DMS79 (cell line): Measurements from ENCODE around the gene CEP131.

Source experiments
- DNase-seq: peaks from one replicate; lab custom pipeline; 2025; lab: John Stamatoyannopoulos, UW

Gene CEP131

DNA sequence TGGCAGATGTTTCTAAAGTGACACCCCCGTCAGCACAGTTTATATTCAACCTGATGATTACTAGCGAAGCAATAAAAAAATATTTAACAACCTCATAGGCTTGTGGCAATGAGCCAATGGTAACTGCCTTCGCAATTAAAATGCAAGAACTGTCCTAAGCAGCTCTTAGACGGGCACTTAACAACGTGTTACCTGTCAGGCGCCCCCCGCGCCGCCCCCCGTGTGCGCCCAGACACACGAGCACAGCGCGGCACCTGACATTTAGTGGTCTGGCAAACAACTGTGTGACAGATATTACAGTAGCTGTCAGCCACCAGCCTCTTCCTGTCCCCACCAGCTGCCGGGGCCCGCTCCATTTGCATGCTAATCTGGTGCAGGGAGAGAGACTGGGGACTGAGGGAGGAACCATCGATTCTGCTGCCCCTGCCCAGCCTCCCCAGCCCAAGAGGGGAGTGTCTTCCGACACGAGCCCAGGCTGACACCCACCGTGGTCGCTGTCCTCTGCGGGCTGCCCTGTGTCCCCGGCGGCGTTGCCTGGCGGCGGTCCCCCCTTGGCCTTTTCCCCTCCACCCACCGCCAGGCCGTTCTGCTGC, 29.0 kb upstream of the CEP131 start:
- peak; percentile 65 for DNase-seq

DNA sequence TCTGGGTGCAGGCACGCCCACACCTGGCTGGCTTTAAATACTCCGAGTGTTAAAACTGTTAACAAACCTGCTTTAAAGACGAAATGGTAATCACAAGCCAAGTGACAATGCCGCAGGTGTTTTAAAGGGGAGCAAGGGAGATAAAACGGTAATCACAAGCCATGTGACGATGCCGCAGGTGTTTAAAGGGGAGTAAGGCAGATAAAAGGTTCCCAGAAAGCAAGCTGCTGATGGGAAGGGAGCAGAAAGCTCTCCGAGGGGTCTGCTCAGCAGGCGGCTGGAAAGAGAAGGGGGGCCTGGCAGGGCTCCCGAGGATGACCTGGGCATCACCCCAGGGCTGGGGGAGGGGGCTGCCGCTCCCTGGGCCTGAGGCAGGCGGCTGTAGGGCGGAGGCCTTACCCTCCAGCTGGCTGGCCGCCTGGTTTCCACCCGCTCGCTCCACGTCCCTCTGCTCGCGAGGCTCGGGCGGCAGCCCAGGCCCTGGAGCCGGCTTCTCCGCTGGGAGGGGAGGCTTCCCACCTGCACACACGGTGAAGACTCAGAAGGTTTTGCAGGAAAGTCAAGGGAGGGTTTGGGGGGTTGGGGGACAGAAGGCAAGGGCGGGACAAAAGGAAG, 28.4 kb upstream of the CEP131 start:
- peak; percentile 65 for DNase-seq

DNA sequence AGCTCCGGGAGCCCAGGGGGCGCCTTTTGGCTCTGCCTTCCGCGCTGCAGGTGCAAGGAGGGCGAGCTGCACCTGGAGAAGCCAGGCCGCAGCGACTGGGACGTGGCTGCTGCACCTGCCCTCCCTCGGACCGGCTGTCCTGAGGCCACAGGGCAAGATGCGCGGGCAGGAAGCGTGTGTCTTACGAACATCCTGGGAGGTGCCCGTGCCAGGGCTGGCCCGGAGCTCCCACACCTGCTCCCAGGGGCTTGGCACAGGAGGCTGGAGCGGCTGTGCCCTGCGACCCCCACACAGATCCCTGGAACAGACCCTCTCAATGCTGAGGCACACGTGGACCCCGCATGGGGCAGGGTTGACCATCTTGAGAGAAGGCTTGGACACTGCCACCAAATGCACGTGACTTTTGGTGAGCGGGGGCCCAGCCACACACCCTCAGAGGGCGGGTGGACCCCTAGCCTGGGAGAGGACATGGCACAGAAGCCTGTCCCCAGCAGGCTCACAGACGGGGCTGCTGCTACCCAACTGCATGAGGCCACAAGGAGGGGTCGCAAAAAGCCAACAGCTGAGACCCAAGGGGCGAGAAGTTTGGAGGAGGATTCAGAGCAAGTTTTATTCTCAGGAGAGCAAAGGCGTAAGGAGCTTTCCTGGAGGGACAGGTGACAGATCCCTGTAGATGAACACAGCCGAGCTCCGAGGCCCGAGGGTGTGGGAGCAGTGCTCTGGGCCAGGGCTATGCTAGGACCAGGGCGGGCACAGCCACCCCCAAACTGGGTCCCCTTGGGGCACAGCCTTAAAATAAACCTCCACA, 27.7 kb upstream of the CEP131 start:
- no peak for DNase-seq

DNA sequence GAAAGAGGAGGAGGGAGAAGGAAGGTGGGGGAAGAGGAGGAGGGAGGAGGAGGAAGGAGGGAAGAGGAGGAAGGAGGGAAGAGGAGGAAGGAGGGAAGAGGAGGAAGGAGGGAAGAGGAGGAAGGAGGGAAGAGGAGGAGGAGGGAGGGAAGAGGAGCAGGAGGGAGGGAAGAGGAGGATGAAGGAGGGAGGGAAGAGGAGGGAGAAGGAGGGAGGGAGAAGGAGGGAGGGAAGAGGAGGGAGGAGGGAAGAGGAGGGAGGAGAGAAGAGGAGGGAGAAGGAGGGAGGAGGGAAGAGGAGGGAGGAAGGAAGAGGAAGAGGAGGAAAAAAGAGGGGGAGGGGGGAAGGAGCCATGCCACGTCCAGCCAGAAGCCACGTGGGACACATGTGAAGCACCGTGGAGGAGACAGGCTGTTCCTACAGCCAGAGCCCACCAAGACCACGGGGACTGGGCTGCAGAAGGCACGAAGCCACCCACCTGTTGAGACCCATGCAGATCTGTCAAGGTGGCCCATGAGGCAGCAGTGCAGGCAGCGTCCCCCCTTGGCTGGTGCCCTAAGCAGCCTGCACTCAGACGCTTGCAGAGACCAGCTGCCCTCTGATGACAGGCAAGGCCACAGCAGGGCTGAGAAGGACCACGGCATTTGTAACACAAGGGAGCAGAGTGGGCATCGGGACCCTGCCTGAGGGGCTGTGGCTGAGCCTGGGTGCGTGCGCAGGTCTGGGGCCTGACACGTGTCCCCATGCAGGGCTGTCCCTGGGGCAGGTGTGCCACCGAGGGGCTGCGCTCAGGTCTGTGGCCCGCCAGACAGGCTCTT, 26.7 kb upstream of the CEP131 start:
- no peak for DNase-seq

DNA sequence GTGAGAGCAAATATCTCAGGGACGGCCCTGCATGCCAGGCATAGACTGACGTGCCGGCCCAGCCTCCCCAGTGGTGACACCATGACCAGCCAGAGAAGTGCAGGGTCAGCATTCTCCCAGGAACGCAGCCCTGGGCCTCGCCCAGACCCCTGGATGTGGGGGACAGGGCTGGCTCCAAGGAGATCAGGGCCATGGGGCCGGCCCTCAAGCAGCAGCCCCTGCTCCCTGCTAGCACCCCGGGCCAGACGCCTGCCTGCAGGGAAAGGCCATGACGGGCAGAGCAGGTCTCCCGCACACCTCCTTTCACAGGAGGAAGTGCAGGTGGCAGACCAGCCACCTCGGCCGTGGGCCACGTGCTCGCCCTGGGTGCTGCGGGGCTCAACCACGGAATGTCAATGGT, 25.9 kb upstream of the CEP131 start:
- DNase-seq = no peak

DNA sequence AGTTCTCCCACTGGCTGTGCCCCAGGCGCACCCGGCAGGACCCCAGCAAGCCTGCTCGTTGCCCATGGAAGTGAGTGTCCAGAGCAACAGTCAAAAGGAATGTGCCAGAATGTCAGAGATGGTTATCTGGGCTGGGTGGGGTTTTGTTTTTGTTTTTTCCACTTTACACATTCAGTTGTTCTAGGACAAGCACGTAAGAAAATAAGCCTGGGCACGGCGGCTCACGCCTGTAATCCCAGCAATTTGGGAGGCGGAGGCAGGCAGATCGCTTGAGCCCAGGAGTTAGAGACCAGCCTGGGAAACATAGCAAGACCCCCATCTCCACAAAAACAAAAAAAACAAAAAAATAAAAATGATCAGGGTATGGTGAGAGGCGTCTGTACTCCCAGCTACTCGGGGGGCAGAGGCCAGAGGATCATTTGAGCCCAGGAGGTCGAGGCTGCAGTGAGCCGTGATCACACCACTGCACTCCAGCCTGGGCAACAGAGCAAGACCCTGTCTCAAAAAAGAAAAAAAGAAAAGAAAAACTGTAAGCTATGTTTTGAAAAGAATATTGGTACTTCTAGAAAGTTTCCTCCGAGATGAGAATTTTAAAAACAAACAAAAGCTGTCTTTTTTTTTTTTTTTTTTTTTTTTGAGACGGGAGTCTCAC, 24.7 kb upstream of the CEP131 start:
- no peak for DNase-seq

DNA sequence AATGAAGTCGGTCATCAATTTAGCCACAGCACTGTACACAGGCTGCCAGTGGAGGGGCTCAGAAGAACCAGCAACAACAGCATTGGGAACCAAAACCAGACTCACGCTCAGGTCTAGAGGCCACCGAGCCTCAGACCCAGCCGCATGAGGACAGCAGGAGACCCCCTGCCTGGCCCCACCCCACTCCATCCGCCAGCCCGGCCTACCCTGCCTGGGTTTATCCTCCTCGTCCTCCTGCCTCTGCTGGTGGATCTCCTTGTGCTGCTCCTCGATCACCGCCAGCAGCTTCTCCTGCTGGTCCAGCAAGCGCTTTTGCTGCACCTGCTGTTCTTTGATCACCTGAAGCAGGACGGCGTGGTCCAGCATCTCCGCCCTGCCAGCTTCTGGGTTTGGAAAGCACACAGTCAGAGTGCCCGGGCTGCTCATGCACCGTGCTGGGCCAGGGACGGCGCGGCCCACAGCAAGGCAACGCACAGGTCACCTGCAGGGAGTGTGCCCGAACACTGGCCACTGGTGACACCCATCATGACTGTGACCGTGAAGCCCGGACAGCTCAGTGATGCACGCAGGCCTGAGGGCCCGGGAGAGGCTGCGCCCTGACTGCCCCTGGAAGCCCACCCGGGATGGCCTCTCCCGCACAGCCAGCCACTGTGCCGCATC, 24.0 kb upstream of the CEP131 start:
- DNase-seq = no peak

DNA sequence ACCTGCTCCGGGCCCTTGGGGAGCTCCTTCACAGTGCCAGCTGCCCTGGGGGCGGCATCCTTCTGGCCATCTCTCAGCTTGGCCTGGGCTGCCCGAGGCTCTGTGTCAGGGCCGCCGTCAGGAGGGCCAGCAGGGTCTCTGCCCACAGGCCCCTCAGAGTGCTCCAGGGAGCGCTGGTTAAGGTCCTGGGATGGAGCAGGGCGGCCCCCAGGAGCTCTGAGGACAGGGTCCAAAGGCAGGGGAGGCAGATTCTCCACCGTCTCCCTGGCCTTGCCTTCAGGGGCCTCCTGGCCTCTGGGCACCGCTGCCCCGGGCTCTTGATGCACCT, 23.5 kb upstream of the CEP131 start:
- no peak for DNase-seq

DNA sequence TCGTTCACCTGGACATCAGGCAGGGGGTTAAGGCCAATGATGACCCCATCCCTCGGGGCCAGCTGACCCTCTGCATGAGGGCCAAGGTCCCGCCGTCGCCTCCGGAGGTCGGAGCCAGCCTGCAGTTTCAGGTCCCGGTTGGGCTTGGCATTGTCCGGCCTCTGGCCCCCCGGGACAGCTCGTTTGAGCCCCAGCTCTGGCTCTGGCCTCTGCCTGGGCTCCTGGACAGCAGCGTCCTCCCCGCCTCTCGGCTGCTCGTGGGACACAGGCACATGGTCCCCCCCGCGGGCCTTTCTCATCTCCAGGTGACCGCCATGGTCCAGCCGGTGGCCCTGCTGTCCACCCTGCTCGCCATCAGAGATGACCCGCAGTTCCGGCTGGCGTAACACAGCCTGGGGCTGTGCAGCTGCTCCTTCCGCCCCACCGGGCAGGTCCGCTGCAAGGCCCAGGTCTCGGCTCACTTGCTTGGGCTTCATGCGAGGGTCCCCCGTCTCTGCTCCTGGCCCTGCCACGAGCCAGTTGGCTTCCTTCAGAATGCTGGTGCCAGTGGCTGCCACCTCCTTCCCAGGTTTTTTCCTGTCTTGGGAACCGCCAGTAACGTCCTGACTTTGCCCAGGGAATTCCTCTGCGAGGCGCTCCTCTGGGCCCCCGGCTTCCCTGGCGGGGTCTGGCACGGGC, 23.0 kb upstream of the CEP131 start:
- no peak for DNase-seq

DNA sequence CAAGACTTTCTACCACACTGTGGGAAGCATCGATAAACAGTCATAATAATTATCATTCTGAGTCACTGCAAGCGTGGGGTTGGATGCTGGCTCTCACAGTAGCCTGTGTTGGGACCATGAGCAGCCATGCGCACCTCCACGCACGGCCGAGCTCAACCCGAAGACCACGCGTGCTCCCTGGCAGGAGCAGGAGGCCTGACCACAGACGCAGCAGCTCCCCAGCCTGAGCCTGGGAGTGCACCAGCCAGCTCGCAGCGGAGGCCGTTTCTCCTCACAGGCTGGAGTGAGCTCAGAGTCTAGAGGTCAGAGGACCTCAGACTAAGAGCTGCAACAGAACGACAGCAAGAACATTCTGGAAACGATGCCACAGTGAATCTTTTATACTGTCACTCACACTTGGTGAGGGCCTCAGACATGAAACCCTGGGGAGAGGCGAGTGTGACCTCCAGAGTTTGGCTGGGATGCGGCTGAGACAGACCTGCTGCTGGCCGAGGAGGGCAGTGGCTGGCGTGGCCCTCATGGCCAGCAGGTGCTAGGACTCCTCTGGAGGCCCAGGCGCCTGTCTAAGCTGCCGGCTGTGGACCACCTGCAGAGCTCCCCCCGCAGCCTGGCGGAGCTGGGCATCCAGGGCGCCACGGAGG, 22.4 kb upstream of the CEP131 start:
- DNase-seq = no peak

DNA sequence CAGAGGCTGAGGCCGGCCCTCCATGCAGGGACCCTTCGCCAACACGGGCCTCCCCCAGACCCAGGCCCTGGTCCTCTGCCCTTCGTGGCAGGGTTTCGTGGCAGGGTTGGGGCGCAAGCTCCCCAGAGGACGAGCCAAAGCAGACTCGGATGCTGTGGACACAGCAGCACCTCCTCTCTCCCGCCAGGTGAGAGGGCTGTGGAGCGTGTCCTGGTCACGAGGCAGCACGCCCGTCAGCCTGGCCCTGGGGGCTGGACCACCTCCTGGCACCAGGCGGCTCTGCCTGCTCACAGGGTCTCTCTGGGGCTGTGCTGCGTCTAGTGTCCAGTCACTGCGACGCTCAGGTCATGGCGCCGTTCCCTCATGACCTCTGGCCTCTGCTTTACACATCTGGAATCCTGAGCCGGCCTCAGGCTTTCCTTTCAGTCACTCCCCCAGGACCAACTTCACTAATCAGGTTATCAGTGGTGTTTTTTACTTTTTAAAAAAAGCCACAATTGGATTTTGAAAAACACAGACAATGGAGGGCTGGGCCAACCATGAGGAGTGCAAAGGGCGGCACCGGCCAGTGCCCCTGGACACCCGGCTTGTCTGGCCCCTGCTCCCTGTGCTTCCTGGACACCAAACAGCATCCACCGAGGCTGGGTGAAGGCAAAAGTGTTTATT, 21.7 kb upstream of the CEP131 start:
- no peak for DNase-seq

DNA sequence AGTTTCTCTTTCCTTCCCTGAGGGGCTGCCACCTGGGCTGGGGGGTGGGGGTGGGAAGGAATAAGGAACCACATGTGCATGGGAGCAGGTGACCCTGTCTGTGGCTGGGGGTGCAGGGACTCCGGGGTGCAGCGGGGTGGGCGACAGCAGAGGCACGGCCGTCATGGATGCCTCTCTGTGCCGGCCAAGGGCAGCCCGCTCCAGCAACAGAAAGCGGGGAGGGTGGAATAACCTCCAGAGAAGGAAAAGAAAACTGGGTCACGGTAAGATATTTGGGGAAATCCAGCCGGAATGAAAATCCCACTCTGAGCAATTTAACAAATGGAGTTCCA, 20.5 kb upstream of the CEP131 start:
- DNase-seq = no peak

DNA sequence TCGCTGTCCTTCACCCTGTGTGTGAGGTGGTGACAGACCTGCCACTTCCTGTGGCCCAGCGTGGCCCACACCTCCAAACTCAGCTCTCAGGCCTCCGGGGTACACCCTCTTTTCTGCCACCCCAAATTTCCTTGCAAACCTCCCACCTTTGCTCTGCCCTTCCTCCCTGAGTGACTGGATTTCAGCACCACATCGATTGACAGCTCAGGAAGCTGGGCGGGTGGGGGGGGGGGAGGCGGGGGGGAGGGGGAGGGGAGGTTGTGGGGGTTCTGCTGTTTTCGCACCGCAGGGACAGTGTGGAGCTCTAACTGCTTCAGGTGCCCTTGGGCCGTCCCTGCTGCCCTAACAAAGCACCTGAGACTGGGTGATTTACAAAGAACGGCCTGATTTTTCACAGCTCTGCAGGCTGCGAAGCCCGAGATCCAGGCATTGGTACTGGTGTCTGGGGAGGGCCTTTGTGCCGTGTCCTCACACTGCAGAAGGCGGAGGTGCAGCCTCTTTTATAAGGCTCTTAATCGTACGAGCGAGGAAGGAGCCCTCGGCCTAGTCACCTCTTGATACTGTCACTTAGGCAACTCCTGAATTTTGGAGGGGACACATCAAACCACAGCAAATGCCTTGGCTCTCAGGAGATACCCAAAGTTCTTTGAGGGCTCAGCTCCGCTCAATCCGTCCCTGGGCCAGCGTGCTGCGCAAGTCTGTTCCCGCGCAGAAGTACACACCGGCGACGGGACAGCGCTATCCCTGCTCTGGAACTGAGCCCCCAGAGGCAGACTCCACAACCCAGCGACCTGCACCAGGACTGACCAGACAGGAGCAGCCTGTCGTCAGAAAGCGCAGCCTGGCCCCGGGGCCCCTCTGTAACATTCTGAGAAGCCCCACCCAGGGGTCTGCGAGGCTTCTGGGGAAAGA, 19.9 kb upstream of the CEP131 start:
- DNase-seq = no peak

DNA sequence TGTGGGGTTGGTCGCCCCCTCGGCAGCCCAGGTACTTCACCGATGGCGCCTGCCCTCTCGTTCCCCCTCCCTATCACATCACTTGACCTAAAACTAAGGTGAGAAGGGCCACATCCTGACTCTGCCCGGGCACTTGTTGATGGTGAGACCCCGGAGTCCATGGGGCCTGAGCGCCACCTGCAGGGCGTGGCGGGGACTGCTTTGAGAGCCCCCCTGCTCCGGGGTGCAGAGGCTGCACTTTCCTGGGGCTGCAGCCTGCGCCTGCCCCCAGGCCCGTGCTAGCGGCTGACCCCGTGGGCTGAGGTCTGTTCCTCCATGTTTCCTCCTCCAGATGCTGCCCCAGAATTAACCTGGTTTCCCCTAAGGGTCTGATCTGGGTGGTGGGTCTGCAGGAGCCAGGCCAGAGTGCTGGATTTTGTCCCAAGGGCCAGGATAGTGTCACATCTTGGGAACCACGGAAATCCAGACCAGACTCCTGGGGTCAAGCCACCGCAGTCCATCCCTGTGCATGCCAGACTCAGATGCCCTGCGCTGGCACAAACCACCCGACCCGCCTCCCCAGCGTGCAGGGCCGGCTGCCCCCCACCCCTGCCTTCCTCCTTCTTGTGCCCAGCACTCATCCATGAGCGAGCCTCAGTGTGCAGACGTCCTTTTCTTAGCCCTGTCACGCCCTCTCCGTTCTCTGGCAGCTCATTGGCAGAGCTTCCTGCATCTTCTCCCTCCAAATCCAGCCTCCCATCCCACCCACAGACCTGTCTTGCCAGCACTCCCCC, 19.1 kb upstream of the CEP131 start:
- DNase-seq = no peak

DNA sequence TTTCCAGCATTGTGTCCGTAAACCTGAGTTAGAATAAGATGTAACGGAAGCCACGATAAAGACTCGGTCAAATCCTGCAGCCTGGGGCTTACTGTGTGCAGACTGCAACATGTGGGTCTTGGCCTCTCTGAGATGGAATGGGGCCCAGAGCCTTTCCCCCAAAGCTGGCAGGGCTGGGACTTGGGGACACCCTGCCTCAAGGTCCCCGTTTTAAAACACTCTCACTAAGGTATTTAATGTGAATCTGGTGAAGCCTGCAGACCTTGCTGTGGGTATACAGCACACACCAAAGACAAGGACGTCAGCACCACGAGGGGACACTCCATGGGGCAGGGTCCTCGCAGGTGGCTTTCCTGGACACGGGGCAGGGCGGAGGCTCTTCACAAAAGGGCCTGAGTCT, 18.4 kb upstream of the CEP131 start:
- no peak for DNase-seq

DNA sequence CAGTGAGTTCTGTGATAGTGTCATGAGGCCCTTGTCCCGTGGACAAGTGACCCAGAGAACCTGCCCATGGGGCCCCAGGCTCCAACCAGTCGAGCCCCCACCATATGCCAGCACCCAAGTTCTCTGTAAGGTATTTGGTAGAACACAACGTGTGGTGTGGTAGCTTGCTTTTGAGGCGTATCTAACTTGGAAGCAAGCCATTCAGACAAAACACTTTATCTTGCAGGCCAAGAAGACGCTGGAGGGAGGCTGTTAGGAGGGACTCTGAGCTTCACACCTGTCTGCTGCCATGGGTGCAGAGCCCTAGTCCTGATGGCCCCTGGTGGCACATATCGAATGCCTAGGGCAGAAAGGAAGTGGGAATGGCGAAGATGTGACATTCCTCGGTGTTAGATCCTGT, 18.0 kb upstream of the CEP131 start:
- no peak for DNase-seq

DNA sequence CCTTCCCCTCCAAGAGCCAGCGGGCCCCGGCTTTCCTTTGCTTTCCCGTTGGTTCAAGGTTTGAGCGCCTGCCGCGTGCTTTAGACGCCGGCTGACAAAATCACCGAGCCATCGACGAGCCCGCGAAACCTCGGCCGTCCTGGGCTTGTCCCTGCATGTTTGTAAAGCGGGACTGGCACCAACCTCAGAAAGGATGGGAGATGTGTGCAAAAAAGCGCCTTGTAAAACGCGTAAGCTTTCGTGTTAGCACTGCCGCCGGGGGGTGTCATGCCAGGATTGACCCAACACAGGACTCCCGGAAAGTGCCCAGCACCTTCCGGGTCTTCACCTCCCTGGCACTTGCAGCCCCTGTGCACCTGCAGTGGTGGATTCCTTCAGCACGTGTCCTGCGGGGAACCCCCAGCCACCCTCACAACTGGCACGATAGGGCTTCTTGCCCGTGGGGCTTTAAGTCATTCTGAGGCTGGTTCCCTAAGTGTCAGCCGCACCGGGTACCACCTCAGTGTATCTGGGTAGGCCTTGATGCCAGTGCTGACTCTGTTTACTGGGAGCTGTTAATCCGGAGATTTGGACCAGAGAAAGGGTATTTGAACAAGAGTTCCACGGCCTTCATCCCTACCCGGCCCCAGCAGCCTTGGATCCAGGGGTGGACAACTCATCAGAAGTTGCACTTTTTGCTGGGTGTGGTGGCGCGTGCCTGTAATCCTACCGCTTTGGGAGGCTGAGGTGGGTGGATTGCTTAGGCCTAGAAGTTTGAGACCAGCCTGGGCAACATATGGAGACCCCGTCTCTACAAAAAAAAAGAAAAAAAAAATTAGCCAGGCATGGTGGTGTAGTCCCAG, 17.2 kb upstream of the CEP131 start:
- DNase-seq = no peak
